Lower lobe of right lung (tissue), 2 donors: ENCODE measurements around the gene NAA80. TPM values are rescaled to one million over a fixed set of nuclear protein-coding genes. Genes with fewer than 3 reads are reported as not detected.

ENCODE experiments used
- ATAC-seq, 2 donors: fragments of 200-7000 bp; cut with Tn5 transposase; one replicate each; pipeline ENCODE4 v1.9.1; 2020 to 2022; ENCODE audit warnings: mild to moderate bottlenecking in 2 of 2, moderate library complexity in 2 of 2
- DNase-seq: peaks from one replicate; pipeline ENCODE4 v3.0.0-alpha.2; 2020
- H3K27ac ChIP-seq: fragments of 200-600 bp; one replicate; pipeline ENCODE4 v1.8.0; 2022
- H3K27me3 ChIP-seq: fragments of 200-600 bp; one replicate; pipeline ENCODE4 v1.8.0; 2022; ENCODE audit warnings: low read depth
- H3K36me3 ChIP-seq: fragments of 200-600 bp; one replicate; pipeline ENCODE4 v1.8.0; 2022; ENCODE audit warnings: mild to moderate bottlenecking
- H3K4me1 ChIP-seq: fragments of 200-600 bp; one replicate; pipeline ENCODE4 v1.8.0; 2022
- H3K4me3 ChIP-seq: fragments of 200-600 bp; one replicate; pipeline ENCODE4 v1.8.0; 2022; ENCODE audit warnings: mild to moderate bottlenecking
- H3K9me3 ChIP-seq: fragments of 200-600 bp; one replicate; pipeline ENCODE4 v1.8.0; 2022
- CTCF ChIP-seq: fragments of 200-600 bp; IDR thresholded peaks from one replicate; pipeline ENCODE4 v1.8.0; 2022; ENCODE audit warnings: antibody characterized with exemption, mild to moderate bottlenecking
- intact Hi-C: fragments of 100-400 bp; cut with DNase I; formaldehyde crosslinking; loops from one replicate; pipeline ENCODE4 v1.11.0; 2022
- total RNA-seq: library from RNA; stranded (reverse); fragmentation: NEBNext Ultra II Directional; extraction: Animal tissue kit (Norgen Biotek cat#: 25700); gene quantifications from one replicate; pipeline ENCODE4 v1.2.1, GENCODE V29; 2021
- donor health status: DM: no; HTN: yes; CAD: no; lungs with severe emphysema.

The NAA80 gene
- total RNA-seq, 1 donor from 2014 or later = 9.3 TPM

- H3K4me1 ChIP-seq = peaks cover 78% of the 10 kb centered on the region
- ATAC-seq = no peak
- no peaks in the 10 kb centered on the region for H3K9me3 ChIP-seq
- H3K4me3 ChIP-seq = no peak overlapping the region
- TF ChIP-seq CTCF = peak; percentile 50
- peaks cover 72% of the 10 kb centered on the region for H3K36me3 ChIP-seq
- DNase-seq = no peak
- intact Hi-C loops = no loop called here
- H3K27ac ChIP-seq = peak overlapping the region; percentile 96
- H3K27me3 ChIP-seq = no peaks in the 10 kb centered on the region
Observed at GRCh38 chr3:50256978-50257890, 42.0 kb downstream of the NAA80 start.

GRCh38 chr3:50255251-50255615 lies 44.0 kb downstream of the NAA80 start:
- intact Hi-C loops = no loop called here
- H3K9me3 ChIP-seq = no peaks in the 10 kb centered on the region
- peak overlapping the region; percentile 96 for H3K27ac ChIP-seq
- peaks cover 82% of the 10 kb centered on the region for H3K4me1 ChIP-seq
- no peaks in the 10 kb centered on the region for H3K27me3 ChIP-seq
- ATAC-seq (no peak), DNase-seq (no peak)
- no peak for TF ChIP-seq CTCF
- H3K36me3 ChIP-seq = peaks cover 91% of the 10 kb centered on the region
- no peak overlapping the region for H3K4me3 ChIP-seq

- no peak for TF ChIP-seq CTCF
- peaks cover 96% of the 10 kb centered on the region for H3K36me3 ChIP-seq
- H3K9me3 ChIP-seq = no peaks in the 10 kb centered on the region
- no peak overlapping the region for H3K4me3 ChIP-seq
- H3K4me1 ChIP-seq = peaks cover 84% of the 10 kb centered on the region
- H3K27ac ChIP-seq = peak overlapping the region; percentile 96
- ATAC-seq (peak; percentile 59 to 72), DNase-seq (peak; percentile 86)
- no peaks in the 10 kb centered on the region for H3K27me3 ChIP-seq
- intact Hi-C loops = no loop called here
Observed at GRCh38 chr3:50254577-50255250, 44.5 kb downstream of the NAA80 start.

GRCh38 chr3:50251220-50251619 lies 48.0 kb downstream of the NAA80 start:
- Histone ChIP-seq H3K4me1 (peaks cover 92% of the 10 kb centered on the region), H3K27ac (peak overlapping the region; percentile 96), H3K9me3 (no peaks in the 10 kb centered on the region), H3K36me3 (peaks cover 85% of the 10 kb centered on the region), H3K27me3 (no peaks in the 10 kb centered on the region), H3K4me3 (no peak overlapping the region)
- ATAC-seq = no peak
- TF ChIP-seq CTCF = no peak
- DNase-seq = no peak
- intact Hi-C loops = no loop called here

- DNase-seq = no peak
- no peak for ATAC-seq
- no peak for TF ChIP-seq CTCF
- H3K27ac ChIP-seq = peak overlapping the region; percentile 96
- intact Hi-C loops = no loop called here
- no peaks in the 10 kb centered on the region for H3K27me3 ChIP-seq
- no peaks in the 10 kb centered on the region for H3K9me3 ChIP-seq
- no peak overlapping the region for H3K4me3 ChIP-seq
- peaks cover 82% of the 10 kb centered on the region for H3K36me3 ChIP-seq
- H3K4me1 ChIP-seq = peaks cover 92% of the 10 kb centered on the region
Observed at GRCh38 chr3:50250514-50250913, 48.7 kb downstream of the NAA80 start.
